NCI-H2227 treated with DMSO at 0.1 percent for 48 hours (cell line): ENCODE measurements around the gene ASB18.

Experiments used
- DNase-seq: peaks from one replicate; lab custom pipeline; 2025; lab: John Stamatoyannopoulos, UW

ASB18 gene

GRCh38 chr2:236163471-236164200 lies 100.6 kb downstream of the ASB18 start:
- DNase-seq: no peak

DNA sequence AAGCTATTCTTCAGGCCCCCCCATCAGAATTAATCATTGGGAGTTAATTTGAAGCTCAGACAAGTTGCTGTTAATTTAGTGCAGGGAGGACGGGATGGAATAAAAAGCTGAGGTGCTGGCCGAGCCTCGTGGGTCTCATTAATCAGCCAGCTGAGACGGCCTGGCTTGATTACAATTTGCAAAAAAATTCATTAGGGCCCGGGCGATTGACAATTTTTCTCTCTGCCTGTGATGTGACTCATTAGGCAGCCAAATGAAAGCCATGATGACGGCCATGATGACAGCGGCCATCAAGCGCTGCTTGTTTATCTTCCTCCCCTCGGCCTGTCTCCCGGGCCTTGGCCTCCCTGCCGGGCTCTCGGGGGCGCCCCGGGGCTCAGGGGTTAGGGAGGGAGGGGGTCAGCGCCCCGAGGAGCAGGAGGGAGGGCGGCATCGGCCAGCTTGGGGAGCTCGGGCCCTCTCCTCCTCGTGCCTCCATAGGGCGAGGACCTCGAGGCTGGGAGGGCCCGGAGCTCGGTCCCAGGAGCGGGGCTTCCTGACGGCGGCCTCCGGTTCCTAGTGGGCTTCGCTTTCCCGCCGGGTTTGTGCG lies 101.2 kb downstream of the ASB18 start:
- no peak for DNase-seq

DNA sequence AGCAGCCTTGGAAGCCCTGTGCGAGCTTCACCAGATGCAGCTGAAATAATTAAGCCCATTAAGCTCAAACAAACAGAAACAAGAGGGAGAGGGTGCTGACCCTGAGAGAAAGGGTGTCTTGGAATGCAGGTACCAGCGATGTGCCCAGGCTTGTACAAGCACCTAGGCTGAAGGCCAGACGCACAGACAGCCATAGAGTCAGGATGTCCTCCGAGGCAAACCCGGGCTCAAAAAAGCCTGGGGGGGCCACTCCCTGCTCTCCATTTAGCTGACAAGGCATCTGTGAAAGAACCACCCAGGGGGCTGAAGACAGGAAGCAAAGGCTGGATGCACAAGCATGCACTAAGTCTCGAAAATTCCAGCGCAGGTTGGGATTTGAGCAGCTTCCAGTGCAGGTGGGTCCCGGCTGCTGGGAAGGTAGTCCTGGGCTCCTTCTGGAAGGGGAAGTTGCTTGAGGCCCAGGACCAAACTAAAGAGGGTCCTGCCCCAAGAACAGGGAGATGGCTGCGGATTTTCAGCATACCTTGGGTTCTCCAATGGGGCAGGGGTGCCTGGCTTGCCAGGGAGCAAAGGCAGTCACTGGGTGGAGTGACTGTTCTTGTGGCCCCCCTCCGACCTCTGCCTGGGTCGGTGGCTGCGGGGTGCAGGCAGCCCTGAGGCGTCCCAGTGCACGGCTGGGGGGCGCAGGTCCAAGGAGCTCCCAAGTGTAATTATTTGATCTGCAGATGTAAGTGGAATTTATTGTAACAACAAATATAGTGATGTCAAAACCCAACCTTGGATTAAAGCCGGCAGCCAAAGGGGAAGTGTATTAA lies 102.0 kb downstream of the ASB18 start:
- no peak for DNase-seq

- DNase-seq: no peak
Observed at GRCh38 chr2:236161531-236161930, 102.7 kb downstream of the ASB18 start.

- no peak for DNase-seq
Observed at GRCh38 chr2:236161082-236161462, 103.1 kb downstream of the ASB18 start.

DNA sequence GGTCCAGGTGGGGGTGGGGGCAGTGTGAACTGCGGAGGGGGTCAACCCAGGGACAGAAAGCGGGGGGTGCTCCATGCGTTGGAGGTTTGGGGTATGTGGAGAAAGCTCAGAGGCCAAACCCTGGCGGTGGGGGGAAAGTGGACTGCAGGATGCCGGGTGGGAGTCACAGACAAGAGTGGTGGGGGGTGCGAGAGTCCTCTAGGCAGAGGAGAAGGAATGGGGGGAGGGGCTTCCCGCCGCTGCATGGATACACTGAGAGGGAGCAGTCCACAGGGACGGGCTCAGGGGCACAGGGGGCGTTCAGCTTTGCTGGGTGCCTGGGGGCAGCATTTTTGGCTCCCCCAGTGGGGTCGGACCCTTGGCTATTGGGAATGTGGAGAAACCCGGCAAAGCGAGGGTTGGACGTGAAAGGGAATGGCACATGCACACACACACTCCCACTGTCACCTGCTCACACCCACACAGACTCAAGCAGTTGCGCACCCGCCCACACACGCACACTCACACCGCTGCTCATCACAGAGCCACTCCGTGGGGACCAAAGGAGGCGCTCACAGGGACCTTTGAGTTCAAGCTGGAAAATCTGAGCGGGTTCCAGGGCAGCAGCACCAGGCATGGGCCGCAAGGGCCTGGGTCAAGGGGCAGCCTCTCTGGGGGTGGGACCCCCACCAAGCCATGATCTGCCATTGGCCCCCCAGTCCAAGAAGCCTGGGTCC lies 103.7 kb downstream of the ASB18 start:
- no peak for DNase-seq

GRCh38 chr2:236159778-236160170 lies 104.4 kb downstream of the ASB18 start:
- no peak for DNase-seq

DNA sequence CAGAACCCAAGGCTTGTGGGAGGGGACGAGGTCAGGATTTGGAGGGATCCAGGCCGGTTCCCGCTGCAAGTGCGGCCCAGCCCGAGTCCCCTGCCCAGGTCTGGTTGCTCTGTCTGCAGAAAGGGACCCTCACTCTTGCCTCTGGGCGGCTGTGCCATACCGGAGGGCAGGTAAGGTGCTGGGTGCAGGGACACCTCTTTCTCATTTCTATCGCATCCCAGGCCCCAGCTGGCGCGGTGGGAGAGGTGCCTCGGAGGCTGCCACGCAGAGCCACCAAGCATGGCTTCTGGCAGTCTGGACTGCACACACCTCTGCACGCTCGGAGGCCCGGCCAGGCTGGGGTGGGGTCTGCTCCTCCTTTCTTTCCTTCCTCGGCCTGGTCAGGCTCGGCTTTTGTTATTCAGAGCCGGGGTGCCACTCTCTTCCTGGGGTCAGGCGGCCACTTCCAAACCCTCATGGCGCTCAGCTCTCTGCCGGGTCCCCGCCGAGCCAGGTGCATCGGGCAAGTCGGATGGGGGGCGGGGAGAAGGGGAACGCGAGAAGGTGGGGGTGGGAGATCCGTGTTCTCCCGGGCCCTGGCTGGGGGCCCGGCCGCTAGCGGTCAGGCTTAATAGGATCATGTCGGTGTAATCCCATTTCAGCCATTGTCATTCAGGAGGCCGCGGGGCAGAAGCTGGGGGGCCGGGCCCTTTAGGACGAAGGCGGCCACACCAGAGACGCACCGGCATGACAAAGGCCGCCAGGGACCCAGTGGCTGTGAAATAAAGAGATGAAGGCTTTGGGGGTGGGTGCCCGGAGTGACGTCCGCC lies 105.0 kb downstream of the ASB18 start:
- no peak for DNase-seq

- DNase-seq: no peak
Observed at GRCh38 chr2:236157815-236158498, 106.2 kb downstream of the ASB18 start.

DNA sequence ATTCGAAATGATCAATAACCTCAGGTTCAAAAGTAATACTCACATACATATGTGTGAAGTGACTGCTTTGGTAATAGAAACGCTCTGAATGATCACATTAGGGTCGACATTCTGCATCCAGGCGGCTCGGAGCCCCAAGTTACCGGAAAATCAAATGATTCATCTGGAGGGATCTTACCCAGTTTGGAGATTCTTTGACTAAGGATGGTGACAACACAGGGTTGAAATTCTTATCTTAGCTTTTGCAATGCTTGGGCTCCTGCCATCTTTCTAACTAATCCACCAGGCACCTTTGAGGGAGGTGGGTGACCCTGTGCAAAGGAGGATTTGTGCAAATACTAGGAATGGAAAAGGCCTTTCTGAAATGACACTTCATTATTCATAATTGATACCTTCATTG lies 106.8 kb downstream of the ASB18 start:
- no peak for DNase-seq

- no peak for DNase-seq
Observed at GRCh38 chr2:236156860-236157194, 107.4 kb downstream of the ASB18 start.

DNA sequence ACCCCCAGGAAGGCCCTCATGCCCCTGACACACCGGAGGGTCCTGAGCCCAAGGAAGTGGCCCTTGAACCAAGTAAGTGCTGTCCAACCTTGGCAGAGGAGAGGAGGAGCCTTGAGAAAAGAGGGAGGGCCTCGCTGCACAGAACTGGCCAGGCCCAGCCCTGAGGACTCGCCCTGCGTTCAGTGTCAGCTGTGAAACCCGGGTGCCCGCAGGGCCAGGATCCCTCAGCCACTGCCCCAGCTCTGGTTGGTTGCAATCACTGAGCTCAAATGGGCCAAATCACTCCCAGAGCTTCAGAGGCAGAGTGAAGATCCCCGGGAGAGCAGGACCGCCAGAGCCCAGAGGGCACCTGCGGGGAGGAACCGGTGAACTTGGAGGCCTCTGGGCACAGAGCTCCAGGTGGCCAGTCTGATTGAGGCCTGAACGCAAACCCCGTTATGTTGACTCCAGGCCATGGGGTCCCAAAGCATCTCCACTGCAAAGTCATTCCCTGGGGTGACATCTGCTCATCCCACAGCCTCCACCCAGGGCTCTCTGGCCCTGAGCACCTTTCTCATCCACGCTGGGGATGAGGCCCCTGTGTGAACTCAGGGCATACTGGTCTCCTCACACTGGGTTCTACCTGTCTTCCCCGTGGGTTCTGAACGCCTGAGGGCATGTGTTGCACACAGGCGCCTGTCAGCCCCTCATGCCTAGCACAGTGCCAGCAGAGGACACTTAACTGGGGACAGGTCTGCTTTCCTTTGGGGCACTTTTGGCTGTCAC lies 107.9 kb downstream of the ASB18 start:
- DNase-seq: no peak

GRCh38 chr2:236155406-236155805 lies 108.8 kb downstream of the ASB18 start:
- no peak for DNase-seq

DNA sequence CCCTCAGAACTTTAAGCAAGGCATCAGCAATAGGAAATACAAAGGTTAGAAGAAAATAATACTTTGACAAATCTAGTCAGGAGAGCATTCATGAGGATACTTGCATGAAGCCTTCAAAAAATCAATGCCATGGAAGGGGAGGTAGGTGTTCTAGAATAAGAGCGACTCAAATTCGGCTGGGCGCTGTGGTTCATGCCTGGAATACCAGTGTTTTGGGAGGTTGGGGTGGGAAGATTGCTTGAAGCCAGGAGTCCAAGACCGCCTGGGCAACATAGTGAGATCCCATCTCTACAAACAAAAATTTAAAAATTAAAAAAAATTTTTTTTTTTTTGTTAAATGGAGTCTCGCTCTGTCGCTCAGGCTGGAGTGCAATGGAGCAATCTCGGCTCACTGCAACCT lies 117.8 kb downstream of the ASB18 start:
- no peak for DNase-seq

DNA sequence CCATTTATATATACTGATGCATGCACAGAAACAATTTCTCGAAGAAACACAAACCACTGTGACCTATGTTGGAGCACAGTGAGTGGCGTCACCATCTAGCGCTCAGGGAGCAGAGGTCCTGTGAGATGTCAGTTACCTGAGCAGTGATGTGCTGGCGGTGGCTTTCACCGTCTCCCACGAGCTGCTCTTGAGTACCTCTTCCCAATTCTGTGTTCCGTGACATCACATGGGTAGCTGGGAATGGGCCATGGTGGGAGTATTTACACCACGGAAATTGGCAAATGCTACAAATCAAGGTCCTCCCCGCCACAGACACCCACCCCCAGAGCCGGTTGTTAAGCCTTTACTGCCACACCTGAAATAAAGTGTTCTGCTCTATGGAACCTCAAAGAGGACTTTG lies 120.4 kb downstream of the ASB18 start:
- DNase-seq: no peak
